Neutrophil (primary cell): ENCODE measurements around the gene SRR.
"Not testable (repeated sequence)": the region's sequence is repeated elsewhere in the genome, so short reads cannot be mapped to it uniquely, and the experiment has no call there.

ENCODE experiments used
- H3K27ac ChIP-seq: fragments of 200-600 bp; sonication (generic); 2 replicates; pipeline ENCODE4 v1.5.1; 2016; ENCODE audit warnings: mild to moderate bottlenecking, moderate library complexity
- H3K27me3 ChIP-seq: fragments of 200-600 bp; sonication (generic); 2 replicates; pipeline ENCODE4 v1.6.0; 2016; ENCODE audit warnings: mild to moderate bottlenecking
- H3K36me3 ChIP-seq: fragments of 200-600 bp; sonication (generic); 2 replicates; pipeline ENCODE4 v1.5.1; 2017
- H3K4me1 ChIP-seq, 2 experiments: fragments of 200-600 bp in 1 of 2; sonication (generic) in 1 of 2; 1 replicate in 1 of 2; 2 replicates in 1 of 2; pipeline versions ENCODE4 v1.5.1 to v1.6.1; 2013 to 2016; ENCODE audit warnings: low read depth in 1 of 2, low read length in 1 of 2, mild to moderate bottlenecking in 1 of 2, moderate library complexity in 1 of 2; ENCODE audit not compliant: control insufficient read depth in 1 of 2, insufficient read depth in 1 of 2
- H3K4me3 ChIP-seq, 2 experiments: fragments of 200-600 bp in 1 of 2; sonication (generic) in 1 of 2; 1 replicate in 1 of 2; 2 replicates in 1 of 2; pipeline ENCODE4 v1.5.1; 2013 to 2016; ENCODE audit warnings: low read depth in 1 of 2, low read length in 1 of 2, mild to moderate bottlenecking in 1 of 2, moderate library complexity in 1 of 2
- H3K9me3 ChIP-seq: fragments of 200-600 bp; sonication (generic); 2 replicates; pipeline ENCODE4 v1.5.1; 2016
- CTCF ChIP-seq: fragments of 200-600 bp; sonication (generic); IDR thresholded peaks from 2 replicates; pipeline ENCODE4 v1.5.1; 2016; ENCODE audit warnings: antibody characterized with exemption

The SRR gene

GRCh38 chr17:2264067-2264860 lies 39.5 kb upstream of the SRR start:
- Histone ChIP-seq H3K9me3 (no peaks in the 10 kb centered on the region), H3K4me1 (peaks cover 8 to 11% of the 10 kb centered on the region in 2 experiments), H3K27ac (no peak overlapping the region), H3K27me3 (no peaks in the 10 kb centered on the region), H3K4me3 (no peak overlapping the region), H3K36me3 (peaks cover 3% of the 10 kb centered on the region)
- no peak for TF ChIP-seq CTCF

GRCh38 chr17:2265166-2265565 lies 38.6 kb upstream of the SRR start:
- H3K27me3 ChIP-seq, H3K4me3 ChIP-seq, H3K27ac ChIP-seq, H3K9me3 ChIP-seq: not testable (repeated sequence)
- Histone ChIP-seq H3K36me3 (peaks cover 10% of the 10 kb centered on the region), H3K4me1 (peaks cover 8 to 11% of the 10 kb centered on the region in 2 experiments)

GRCh38 chr17:2266045-2266864 lies 37.5 kb upstream of the SRR start:
- Histone ChIP-seq H3K9me3 (no peaks in the 10 kb centered on the region), H3K4me3 (no peak overlapping the region), H3K27me3 (no peaks in the 10 kb centered on the region), H3K36me3 (peaks cover 17% of the 10 kb centered on the region), H3K4me1 (peaks cover 8 to 11% of the 10 kb centered on the region in 2 experiments), H3K27ac (peak overlapping the region; percentile 45)
- TF ChIP-seq CTCF, result no peak

GRCh38 chr17:2266865-2267228 lies 36.9 kb upstream of the SRR start:
- Histone ChIP-seq H3K27ac (peak overlapping the region; percentile 45), H3K4me1 (peaks cover 8 to 11% of the 10 kb centered on the region in 2 experiments), H3K27me3 (no peaks in the 10 kb centered on the region), H3K9me3 (no peaks in the 10 kb centered on the region), H3K4me3 (no peak overlapping the region), H3K36me3 (peaks cover 15% of the 10 kb centered on the region)
- TF ChIP-seq CTCF, result no peak

- H3K9me3 ChIP-seq, result no peaks in the 10 kb centered on the region
- H3K27ac ChIP-seq, result no peak overlapping the region
- no peak overlapping the region for H3K4me3 ChIP-seq
- peaks cover 18% of the 10 kb centered on the region for H3K36me3 ChIP-seq
- peaks cover 8 to 11% of the 10 kb centered on the region in 2 experiments for H3K4me1 ChIP-seq
- no peaks in the 10 kb centered on the region for H3K27me3 ChIP-seq
- no peak for TF ChIP-seq CTCF
Observed at GRCh38 chr17:2267354-2267753, 36.4 kb upstream of the SRR start.
